CD4-positive, alpha-beta T cell treated with Interleukin-6 at 100 ng/mL for 8 hours (primary cell): ENCODE measurements around the gene RCSD1.
"Not testable (repeated sequence)": the region's sequence is repeated elsewhere in the genome, so short reads cannot be mapped to it uniquely, and the experiment has no call there.

Source experiments
- DNase-seq: peaks from one replicate; pipeline ENCODE4 v3.0.0-alpha.2; 2020; ENCODE audit warnings: mixed read lengths, low spot score

RCSD1 gene

GRCh38 chr1:167742392-167743057 lies 112.5 kb downstream of the RCSD1 start:
- DNase-seq = not testable (repeated sequence)

- no peak for DNase-seq
Observed at GRCh38 chr1:167744901-167745300, 114.9 kb downstream of the RCSD1 start.

- DNase-seq = no peak
Observed at GRCh38 chr1:167746013-167746672, 116.1 kb downstream of the RCSD1 start.

GRCh38 chr1:167746988-167747655 lies 117.1 kb downstream of the RCSD1 start:
- DNase-seq = no peak

- DNase-seq = no peak
Observed at GRCh38 chr1:167747988-167748387, 118.0 kb downstream of the RCSD1 start.

- DNase-seq = no peak
Observed at GRCh38 chr1:167748906-167749305, 118.9 kb downstream of the RCSD1 start.

GRCh38 chr1:167749741-167750140 lies 119.7 kb downstream of the RCSD1 start:
- no peak for DNase-seq

GRCh38 chr1:167750641-167751040 lies 120.6 kb downstream of the RCSD1 start:
- DNase-seq = no peak

- DNase-seq = no peak
Observed at GRCh38 chr1:167751676-167752075, 121.6 kb downstream of the RCSD1 start.

- no peak for DNase-seq
Observed at GRCh38 chr1:167752219-167752985, 122.4 kb downstream of the RCSD1 start.

- no peak for DNase-seq
Observed at GRCh38 chr1:167755654-167756053, 125.6 kb downstream of the RCSD1 start.
